Activated effector memory CD4-positive, alpha-beta T cell treated with anti-CD3 and anti-CD28 coated beads, Interleukin-2, amount 50 U/mL, for 16 hours (primary cell): ENCODE measurements around the gene ZNF793.

Experiments used
- DNase-seq: peaks from one replicate; pipeline ENCODE4 v3.0.0-alpha.2; 2020

Gene ZNF793

GRCh38 chr19:37506387-37507166 is at the start of gene ZNF793:
Gene ZNF793 (plus strand): TSS chr19:37506939. CDS start chr19:37523440, 16,501 bp downstream.
- peak; percentile 94 for DNase-seq

GRCh38 chr19:37466277-37466797 is 40.4 kb upstream of the ZNF793 start:
- DNase-seq, result no peak

GRCh38 chr19:37466798-37467607 is 39.7 kb upstream of the ZNF793 start, which contains the start of gene ZNF569:
Gene ZNF569 (minus strand): TSS chr19:37467444. CDS start chr19:37444921, 22,523 bp downstream.
- DNase-seq, result peak; percentile 96

GRCh38 chr19:37467608-37468090 is 39.1 kb upstream of the ZNF793 start:
- no peak for DNase-seq

GRCh38 chr19:37468961-37469777 is 37.6 kb upstream of the ZNF793 start, which contains the start of gene ZNF570:
Gene ZNF570 (plus strand): TSS chr19:37469356. CDS start chr19:37470355, 999 bp downstream.
- peak; percentile 96 for DNase-seq

- DNase-seq, result no peak
These were observed 36.5 kb upstream of the ZNF793 start for GRCh38 chr19:37470216-37470615.

- DNase-seq, result no peak
These were observed 34.6 kb upstream of the ZNF793 start for GRCh38 chr19:37472165-37472564.

- DNase-seq, result no peak
These were observed 22.2 kb upstream of the ZNF793 start for GRCh38 chr19:37484406-37485168.

GRCh38 chr19:37492213-37492612 is 14.5 kb upstream of the ZNF793 start:
- DNase-seq, result no peak

GRCh38 chr19:37505958-37506386 is 767 bp upstream of the ZNF793 start:
- no peak for DNase-seq

GRCh38 chr19:37507167-37507464 is 377 bp downstream of the ZNF793 start:
- no peak for DNase-seq

GRCh38 chr19:37511186-37511585 is 4.4 kb downstream of the ZNF793 start:
- no peak for DNase-seq

- no peak for DNase-seq
These were observed 5.1 kb downstream of the ZNF793 start for GRCh38 chr19:37511821-37512220.

GRCh38 chr19:37513397-37513796 is 6.7 kb downstream of the ZNF793 start:
- no peak for DNase-seq

- no peak for DNase-seq
These were observed 13.2 kb downstream of the ZNF793 start for GRCh38 chr19:37519890-37520289.

- DNase-seq, result no peak
These were observed 30.7 kb downstream of the ZNF793 start for GRCh38 chr19:37537391-37537947.

GRCh38 chr19:37551129-37551993 is 44.6 kb downstream of the ZNF793 start:
- DNase-seq, result peak; percentile 86

GRCh38 chr19:37563518-37563917 is 56.8 kb downstream of the ZNF793 start:
- no peak for DNase-seq

GRCh38 chr19:37564624-37565369 is 58.1 kb downstream of the ZNF793 start:
- no peak for DNase-seq

GRCh38 chr19:37565370-37565669 is 58.6 kb downstream of the ZNF793 start:
- DNase-seq, result no peak
